Measurements from ENCODE around the gene MRGPRF. TPM values are rescaled to one million over a fixed set of nuclear protein-coding genes. Genes with fewer than 3 reads are reported as not detected.

MRGPRF gene
- total and polyA plus RNA-seq, 2 of the 8 experiments (the other 6 are each of a cell fraction or from before 2014, with no cell fraction given) = 7.5 to 11.0 TPM

- TF ChIP-seq GTF2F1 (IDR thresholded peaks at IDR 0.05; ENCODE audit: borderline replicate concordance, low read depth, low read length) = no peak
- TF ChIP-seq CHD2 (IDR thresholded peaks at IDR 0.05; ENCODE audit: low read length) = no peak
- no peak for TF ChIP-seq POLR2A (IDR thresholded peaks at IDR 0.05; ENCODE audit: control extremely low read depth in 1 of 2, low read depth in 2 of 2, low read length in 2 of 2)
- TF ChIP-seq GABPA (IDR thresholded peaks at IDR 0.05; ENCODE audit: borderline replicate concordance, insufficient read depth, low read length) = no peak
- no peak for TF ChIP-seq NANOG (IDR thresholded peaks at IDR 0.05; ENCODE audit: insufficient read depth, low read depth, low read length, poor library complexity, severe bottlenecking)
These were observed 696 bp downstream of the MRGPRF start (continued) for GRCh38 chr11:69012092-69013008.

All from H1 (cell line).